ENCODE data around the gene ADAMTSL5.
A peak's percentile ranks its signal among the peaks of the same experiment; 100 is the strongest.
"Not testable (repeated sequence)": the region's sequence is repeated elsewhere in the genome, so short reads cannot be mapped to it uniquely, and the experiment has no call there.

The ADAMTSL5 gene, protein sequence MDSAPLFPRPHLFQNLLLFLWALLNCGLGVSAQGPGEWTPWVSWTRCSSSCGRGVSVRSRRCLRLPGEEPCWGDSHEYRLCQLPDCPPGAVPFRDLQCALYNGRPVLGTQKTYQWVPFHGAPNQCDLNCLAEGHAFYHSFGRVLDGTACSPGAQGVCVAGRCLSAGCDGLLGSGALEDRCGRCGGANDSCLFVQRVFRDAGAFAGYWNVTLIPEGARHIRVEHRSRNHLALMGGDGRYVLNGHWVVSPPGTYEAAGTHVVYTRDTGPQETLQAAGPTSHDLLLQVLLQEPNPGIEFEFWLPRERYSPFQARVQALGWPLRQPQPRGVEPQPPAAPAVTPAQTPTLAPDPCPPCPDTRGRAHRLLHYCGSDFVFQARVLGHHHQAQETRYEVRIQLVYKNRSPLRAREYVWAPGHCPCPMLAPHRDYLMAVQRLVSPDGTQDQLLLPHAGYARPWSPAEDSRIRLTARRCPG
- total RNA-seq = 3.4 to 3.8 reads per million in 2 donors

DNA sequence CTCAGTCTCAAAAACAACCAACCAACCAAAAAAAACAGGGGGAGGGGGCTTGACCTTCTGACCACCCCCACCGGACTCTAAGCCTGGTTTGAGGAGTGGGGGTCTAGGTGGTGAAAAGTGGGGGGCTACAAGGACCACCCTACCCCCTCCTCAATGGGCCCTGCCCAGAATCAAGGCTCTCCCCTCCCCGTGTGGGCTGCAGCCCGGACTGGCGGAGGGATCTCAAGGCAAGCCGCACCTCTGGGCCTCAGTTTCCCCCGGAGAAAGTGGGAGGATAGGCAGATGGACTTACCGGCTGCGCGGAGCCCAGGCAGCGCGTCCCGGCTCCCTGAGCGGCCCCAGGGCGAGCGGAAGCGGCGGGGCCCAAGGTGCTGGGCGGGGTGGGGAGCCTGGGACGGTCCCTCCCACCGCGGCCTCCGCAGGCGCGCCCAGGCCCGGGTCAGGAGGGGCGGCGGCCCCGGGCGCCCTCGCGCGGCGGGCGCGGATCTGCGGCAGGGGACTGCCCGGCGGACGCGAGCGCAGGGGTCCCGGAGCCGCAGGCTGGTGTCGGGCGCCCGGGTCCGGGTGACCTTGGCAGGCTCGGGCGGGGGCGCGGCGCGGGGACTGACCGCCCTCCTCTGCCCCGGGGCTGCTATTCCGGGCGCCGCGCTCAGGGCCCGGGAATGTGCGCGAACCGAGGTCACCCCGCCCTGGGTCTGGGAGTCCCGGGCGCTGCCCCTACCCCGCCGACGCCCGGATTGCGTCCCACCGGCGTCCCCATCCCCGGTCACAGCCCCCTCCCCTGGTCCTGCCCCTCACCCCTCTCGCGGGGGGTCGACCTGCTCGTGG is at the start of gene ADAMTSL5:
ADAMTSL5 (minus strand) TSS at position 349 of the 828 bp plus-strand sequence. CDS start 2,076 bp downstream, outside the sequence.
- DNase-seq = peak in 4 of 5 experiments; percentile 37 to 76 (median 51)

DNA sequence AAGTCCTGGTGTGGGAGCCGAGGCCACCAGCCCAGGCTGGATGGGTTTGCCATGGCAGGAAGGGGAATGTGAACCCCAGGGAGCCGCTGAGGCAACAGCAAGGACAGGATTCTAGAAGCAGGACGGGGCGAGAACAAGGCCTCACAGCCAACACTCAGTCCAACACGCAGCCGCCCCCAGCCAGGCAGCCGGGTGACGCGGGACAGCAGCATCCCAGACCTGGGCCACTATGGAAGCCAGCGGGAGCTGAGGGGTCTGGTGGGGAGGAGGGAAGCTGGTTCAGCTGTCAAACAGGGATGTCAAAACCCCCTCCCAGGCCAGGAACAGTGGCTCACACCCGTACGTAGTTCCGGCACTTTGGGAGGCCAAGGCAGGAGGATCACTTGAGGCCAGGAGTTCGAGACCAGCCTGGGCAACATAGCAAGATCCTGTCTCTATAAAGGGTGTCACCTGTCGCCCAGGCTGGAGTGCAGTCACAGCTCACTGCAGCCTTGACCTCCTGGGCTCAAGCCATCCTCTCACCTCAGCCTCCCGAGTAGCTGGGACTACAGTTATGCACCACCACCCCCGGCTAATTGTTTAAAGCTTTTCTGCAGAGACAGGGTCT is 48.5 kb upstream of the ADAMTSL5 start:
- DNase-seq = no peak

DNA sequence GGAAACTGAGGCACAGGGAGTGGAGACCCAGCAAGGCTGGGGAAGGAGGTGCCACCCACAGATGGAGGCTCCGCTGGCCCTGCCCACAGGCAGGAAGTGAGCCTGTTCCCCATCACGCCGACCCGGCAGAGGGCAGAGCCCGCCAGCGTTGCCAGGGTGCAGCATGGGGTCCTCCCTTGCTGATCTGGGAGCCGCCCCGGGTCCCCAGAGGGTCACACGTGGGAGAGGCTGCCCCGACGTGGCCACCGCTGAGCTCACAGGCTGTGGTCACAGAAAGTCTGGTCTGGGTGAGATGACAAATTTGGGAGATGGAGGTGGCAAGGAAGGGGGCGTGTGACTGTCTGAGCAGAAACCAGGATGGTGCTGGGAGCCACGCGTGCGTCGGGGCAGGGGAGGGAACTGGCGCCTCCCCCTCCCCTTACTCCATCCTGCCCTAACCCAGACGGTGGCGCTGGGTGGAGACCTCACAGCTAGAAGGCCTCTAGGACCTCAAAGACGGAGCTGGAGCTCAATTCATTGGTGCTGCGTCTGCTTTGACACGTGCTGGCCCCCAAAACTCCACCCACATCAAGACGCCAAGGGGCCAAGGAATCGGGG is 47.6 kb upstream of the ADAMTSL5 start:
- DNase-seq = no peak

DNA sequence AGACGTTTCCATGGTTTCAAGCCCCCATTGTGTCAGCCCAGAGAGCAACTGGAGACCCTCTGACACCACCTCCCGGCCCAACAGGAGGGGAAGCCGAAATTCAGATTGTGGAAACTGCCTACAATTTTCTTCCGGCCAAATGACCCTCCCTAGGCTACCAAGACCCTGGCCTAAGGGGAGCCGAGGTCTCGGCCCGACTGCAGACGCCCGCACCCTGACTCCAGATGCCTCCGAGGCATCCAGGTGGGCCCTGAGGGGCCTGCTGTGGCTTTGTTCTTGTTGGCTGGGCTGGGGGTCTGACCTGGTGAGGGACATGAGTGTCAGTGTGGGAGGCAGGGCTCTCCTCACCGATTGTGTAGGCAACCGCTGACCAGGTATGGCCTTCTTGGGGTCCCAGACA is 45.7 kb upstream of the ADAMTSL5 start:
- no peak for DNase-seq

DNA sequence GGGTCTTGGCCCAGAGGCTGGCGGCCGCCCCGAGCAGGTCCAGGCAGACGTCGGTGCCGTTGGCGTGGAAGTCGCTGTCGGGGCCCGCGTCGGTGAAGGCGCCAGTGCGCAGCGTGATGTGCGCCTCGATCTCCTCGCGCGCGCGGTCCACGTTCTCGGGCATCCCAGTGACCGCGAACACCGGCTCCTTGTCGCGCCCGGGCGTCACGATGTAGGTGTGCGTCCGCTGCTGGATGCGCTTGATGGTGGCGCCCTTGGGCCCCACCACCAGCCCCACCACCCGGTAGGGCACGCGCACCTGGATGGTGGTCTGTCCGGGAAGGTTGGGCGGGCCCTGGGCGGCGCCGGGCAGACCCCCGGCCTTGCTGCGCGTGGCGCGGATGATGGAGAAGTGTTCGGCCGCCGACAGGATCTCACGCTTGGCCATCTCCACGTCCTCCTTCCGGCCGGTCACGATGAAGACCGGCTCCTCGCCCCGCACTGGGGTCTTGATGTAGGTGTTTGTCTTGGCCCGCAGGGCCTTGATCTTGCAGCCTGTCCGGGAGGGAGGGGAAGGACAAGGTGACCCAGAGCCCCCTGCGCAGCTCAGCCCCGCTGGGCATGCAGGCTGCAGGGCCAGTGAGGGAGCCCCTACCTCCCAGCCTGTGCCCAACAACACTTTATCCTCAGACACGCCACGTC is 43.7 kb upstream of the ADAMTSL5 start:
- DNase-seq = no peak

DNA sequence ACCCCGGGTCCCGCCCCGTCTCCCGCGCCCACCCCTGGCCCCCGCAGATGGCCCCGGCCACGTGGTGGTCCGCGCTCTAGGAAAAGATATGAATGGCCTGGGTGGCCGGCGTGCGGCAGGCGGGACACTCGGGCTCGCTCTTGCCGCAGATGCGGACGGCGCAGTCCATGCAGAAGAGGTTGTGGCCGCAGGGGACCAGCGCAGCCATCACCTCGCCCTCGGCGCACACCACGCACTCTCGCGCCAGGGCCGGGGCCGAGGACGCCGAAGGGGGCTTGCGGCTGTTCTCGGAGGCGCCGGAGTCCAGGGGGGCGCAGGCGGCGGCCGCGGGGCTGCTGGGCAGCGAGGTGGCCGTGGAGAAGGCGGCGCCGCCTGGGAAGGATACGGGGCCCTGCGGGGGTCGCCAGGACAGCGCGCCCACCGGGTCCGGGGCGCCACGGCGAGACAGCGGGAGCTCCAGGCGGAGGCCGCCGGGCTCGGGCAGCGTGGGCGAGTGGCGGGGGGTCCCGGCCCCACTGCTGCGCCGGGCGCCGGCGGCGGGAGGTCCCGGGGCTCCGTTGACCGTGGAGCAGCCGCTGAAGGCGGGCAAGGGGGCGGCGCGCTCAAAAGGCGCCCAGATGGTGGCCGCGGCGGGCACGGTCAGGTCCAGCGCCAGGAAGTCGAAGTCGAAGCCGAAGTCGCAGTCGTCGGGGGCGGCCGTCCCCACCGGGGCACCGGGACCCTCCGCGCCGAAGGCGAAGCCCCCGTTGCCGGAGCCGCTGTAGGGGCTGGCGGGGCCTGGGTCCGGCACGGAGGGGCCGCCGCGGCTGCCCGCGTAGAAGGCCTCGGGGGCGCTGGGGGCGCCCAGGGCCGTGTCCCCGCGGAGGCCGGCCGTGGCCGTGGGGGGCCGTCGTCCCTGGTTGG is 42.9 kb upstream of the ADAMTSL5 start:
- no peak for DNase-seq

DNA sequence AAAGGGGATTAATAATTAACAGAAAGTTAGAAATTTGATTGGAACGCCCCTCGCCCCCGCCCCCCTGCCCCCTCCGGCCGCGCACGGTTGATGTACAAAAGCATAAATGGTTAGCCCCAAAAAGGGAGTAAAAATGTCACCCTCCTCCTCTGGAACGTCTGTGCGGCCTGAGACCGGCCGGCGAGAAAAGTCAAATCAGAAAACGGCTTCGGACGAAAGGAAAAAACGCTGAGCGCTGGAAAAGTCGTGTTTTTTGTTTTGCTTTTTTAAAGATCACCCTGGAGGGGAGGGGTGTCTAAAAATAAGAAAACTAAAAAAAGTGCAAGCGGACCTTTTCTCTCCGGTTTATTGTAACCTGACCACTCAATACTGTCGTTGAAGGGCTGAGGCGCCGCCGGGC is 42.1 kb upstream of the ADAMTSL5 start:
- DNase-seq = no peak

DNA sequence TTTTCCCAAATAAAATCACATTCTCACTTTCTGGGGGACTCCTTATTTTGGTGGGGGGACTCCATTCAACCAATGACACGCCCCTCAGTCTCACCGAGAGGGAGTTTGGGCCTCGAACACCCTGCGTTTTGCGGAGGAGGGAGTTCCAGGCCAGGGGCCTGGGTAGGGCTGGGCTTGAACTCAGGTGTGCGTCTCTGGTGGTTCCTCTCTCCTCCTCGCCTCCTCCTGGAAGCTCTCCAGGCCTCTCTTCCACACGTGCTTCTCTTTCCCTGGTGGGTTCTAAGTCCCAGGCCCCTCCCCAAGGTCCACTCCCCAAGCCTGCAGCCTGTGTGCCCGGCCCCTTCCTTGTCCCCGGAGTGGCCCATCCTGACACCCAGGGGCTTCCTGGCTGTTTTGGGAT is 40.6 kb upstream of the ADAMTSL5 start:
- DNase-seq = no peak

DNA sequence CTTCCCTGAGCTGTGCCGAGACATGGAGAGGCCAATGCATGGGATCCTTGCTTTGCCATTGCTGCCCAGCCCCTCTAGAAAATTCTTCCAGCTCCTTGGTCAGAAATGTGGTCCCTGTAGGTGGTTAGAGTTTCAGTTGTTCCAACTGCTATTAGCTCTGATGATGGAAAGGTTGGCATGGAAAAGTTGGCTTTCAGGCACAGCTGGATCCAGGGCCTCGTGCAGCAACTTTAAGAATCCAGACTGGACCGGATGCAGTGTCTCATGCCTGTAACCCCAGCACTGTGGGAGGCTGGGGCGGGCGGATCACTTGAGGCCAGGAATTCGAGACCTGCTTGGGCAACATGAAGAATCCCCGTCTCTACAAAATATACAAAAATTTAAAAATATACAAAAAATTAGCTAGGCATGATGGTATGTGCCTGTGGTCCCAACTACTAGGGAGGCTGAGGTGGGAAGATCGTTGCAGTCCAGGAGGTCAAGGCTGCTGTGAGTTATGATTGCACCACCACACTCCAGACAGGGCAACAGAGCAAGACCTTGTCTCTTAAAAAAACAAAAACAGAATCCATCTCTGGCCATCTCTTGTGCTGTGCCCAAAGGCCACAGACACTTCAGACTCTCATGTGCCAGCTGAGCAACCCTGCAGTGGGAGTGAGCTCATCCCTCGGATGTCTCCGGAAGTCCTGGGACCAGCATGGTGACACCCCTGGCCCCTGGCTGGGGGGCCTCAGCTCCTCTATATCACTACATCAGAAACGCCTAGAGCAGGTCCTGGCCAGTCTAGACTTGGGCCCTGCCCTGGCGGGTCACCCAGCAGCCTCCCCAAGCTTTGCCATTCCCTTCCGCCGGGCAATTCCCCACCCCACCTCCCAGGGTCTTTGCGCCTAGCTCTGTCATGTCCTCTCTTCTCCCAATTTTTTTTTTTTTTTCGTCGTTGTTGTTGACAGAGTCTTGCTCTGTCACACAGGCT is 38.5 kb upstream of the ADAMTSL5 start:
- no peak for DNase-seq

DNA sequence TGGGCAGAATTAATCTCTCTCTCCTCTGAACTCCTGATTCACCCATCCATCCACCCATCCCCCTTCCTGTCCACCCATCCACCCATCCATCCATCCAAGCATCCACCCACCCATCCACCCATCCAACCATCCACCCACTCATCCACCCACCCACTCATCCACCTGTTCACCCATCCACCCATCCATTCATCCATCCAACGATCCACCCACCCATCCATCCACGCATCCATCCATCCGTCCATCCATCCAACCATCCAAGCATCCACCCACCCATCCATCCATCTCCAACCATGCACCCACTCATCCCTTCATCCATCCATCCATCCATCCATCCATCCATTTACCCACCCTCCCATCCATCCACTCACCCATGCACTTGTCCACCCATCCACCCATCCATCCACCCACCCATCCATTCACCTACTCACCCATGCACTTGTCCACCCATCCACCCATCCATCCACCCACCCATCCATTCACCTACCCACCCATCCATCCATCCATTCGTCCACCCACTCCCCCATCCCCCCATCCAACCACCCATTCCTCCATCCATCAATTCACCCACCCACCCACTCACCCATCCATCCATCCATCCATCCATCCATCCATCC is 36.6 kb upstream of the ADAMTSL5 start:
- DNase-seq = no peak

DNA sequence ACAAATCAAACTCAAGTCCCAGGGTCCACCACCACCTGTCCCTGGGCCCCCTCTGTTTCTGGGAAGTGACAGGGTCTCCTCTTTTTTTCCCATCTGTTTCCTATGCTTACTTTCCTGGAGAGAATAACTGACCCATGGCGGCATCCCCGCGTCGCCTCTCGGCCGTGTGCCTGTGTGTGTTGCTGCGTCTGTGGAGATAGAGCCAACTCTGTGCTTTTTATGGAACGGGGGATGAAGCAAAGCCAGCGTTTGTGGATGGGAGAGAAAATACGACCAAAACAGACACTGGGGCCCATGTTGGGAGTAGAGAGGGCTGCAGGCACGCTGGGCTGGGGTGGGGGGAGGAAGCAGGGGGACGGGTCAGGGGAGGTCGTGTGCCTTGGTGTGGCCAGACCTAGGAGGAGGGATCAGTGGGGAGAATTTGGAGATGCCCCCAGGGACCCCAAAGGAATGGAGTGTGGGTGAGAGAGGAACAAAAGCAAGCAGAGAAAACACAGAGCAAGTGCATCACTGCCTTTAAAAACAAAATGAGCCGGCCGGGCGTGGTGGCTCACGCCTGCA is 27.6 kb upstream of the ADAMTSL5 start:
- no peak for DNase-seq

DNA sequence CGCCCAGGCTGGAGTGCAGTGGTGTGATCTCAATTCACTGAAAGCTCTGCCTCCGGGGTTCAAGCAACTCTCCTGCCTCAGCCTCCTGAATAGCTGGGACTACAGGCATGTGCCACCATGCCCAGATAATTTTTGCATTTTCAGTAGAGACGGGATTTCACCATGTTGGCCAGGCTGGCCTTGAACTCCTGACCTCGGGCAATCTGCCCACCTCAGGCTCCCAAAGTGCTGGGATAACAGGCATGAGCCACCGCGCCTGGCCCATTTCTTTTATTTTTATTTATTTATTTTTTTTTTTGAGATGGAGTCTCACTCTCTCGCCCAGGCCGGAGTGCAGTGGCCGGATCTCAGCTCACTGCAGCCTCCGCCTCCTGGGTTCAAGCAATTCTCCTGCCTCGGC is 26.9 kb upstream of the ADAMTSL5 start:
- DNase-seq = not testable (repeated sequence)

DNA sequence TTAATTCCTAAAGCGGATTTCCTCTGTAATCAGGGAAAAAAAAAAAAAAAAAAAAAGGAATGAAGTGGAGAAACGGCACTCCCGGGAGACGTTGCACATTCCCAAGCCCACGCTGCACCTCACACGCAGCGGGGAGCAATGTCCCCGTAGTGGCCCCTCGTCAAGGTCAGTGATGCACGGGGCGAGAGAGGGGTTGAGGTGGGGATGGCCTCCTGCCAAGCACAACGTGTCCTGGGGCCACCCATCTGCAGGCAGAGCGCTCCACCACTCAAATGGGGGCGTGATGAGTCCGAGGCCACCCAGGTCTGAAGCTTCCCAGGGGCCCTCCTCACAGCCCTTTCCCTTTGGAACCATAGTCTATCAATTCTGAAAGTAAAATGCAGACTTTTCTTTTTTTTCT is 26.2 kb upstream of the ADAMTSL5 start:
- DNase-seq = no peak

DNA sequence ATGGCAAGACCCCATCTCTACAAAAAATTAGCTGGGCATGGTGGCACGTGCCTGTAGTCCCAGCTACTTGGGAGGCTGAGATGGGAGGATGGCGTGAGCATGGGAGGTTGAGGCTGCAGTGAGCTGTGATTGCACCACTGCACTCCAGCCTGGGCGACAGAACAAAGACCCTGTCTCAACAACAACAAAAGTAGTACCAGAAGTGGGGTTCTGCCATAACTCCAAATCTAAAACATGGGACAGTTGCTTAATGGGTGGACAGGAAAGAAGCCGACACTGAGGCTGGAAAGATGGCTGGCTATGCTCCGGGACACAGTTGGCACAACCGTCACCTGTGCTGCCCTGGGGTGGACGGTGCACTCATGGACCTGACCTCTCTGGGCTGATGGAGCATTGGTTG is 22.9 kb upstream of the ADAMTSL5 start:
- DNase-seq = not testable (repeated sequence)

DNA sequence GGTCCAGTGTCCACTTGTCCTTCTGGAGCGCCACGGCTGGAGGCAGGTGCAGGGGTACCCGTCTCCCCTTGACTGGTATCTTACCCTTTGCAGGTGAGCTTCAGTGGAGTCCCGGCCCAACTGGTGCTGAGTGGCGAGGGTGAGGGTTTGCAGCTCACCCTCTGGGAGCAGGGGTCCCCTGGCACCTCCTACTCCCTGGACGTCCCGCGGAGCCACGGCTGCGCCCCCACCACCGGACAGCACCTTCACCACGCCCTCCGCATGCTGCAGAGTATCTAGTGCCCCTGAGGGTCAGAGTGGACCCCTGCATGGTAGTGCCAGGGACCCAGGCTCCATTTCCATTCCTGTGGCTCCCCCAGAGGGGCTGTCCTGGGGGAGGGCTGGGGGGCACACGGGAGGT is 22.2 kb upstream of the ADAMTSL5 start:
- DNase-seq = no peak

DNA sequence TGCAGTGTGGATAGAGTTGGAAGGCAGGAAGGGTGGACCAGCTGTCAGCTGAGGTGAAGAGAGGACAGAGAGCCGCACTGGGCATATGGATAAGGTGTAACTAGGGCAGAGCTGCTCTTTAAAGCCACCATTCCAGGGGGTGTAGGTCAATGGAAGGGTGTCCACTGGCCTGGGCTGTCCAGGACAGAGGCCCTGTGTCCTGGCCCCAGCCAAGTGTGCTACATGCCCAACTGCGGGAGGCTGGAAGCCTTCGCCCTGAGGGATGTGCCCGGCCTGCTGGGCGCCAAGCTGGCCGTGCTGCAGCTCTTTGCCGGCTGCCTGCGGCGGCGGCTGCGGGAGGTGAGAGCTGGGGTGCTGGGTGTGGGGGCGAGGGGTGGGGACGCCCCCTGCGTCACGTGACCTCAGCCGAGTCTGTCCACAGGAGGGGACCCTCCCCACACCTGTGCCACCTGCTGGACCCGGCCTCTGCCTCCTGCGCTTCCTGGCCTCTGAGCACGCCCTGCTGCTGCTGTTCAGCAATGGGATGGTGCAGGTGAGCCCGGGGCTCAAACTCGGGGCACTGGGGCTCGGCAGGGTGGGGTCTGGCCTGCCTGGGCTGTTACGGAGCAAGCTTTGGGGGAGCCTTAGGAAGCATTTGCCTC is 20.8 kb upstream of the ADAMTSL5 start:
- no peak for DNase-seq

DNA sequence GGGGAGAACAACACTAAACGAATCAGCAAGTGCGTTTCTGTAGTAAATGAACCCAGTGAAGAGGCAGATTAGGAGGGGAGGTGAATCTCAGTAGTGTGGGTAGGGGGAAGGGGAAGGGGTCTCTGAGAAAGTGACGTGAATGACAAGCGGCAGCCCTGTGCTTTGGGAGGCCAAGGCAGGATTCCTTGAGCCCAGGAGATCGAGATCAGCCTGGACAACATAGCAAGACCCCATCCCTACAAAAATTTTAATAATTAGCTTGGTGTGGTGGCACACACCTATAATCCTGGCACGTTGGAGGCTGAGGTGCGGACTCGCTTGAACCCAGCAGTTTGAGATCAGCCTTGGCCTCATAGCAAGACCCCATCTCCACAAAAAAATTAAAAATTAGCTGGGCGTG is 19.2 kb upstream of the ADAMTSL5 start:
- no peak for DNase-seq

DNA sequence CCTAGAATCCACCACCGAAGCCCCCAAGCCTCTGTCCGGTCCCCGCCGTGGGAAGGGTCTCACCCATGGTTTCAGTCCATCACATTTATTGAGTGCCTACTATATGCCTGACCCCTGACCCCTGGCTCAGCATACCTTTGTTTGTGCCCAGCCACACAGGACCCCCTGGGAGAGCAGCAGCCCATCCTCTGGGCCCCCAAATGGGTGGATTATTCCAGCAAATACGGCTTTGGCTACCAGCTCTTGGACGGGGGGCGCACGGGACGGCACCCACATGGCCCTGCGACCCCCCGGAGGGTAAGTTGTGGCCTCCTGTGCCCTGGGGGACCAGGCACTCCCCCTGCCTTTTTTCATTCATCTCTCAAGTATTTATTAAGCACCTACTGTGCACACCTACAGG is 18.8 kb upstream of the ADAMTSL5 start:
- no peak for DNase-seq

DNA sequence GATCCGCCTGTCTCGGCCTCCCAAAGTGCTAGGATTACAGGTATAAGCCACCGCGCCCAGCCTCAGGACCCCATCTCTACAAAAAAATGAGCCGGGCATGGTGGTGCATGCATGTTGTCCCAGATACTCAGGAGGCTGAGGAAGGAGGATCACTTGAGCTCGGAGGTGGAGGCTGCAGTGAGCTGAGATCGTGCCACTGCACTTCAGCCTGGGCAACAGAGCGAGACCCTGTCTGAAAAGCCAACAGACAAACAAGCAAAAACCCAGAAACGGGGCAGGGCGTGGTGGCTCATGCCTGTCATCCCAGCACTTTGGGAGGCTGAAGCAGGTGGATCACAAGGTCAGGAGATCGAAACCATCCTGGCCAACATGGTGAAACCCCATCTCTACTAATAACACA is 18.0 kb upstream of the ADAMTSL5 start:
- DNase-seq = not testable (repeated sequence)

Measured in T-helper 2 cell (primary cell).